ENCODE measurements around the gene BTBD16. TPM values are rescaled to one million over a fixed set of nuclear protein-coding genes. Genes with fewer than 3 reads are reported as not detected.

BTBD16 gene
- total RNA-seq, 3 donors from 2014 or later = 0.29 TPM; not detected in 2

DNA sequence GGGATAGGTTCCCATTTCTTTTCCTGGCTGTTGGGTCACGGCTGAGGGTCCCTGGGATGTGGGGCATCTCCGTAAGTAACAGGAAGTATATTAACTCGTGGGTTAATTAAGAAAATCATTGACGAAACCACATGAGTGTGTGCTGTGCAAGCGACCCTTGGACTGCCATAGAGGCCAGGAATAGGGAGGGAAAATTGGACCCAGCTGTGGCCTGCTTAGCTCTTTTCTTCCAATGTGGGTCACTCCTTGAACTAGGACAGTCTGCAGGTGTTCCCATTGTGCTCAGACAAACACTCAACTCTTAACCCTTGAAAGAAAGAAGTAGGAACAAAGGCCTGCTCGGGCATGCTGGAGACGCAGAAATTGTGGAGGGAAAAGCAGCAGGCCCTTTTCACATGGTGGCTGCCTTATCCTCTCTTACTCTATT lies 77.9 kb downstream of the BTBD16 start:
- DNase-seq (ENCODE audit: low spot score in 2 of 2) = no peak
- no peaks in the 10 kb centered on the region for H3K36me3 ChIP-seq
- H3K27ac ChIP-seq = no peak overlapping the region
- no peak overlapping the region for H3K4me3 ChIP-seq
- no peaks in the 10 kb centered on the region for H3K4me1 ChIP-seq
- TF ChIP-seq POLR2AphosphoS5 (IDR thresholded peaks at IDR 0.05) (no peak), CTCF (IDR thresholded peaks at IDR 0.05) (no peak), POLR2A (IDR thresholded peaks at IDR 0.05) (no peak)
- no peaks in the 10 kb centered on the region for H3K27me3 ChIP-seq
- H3K9me3 ChIP-seq = no peaks in the 10 kb centered on the region
- intact Hi-C loops (cut with DNase I; ENCODE audit: low total_unique reads) = no loop called here

GRCh38 chr10:122349758-122350369 lies 78.8 kb downstream of the BTBD16 start:
- no peak overlapping the region for H3K4me3 ChIP-seq
- H3K27me3 ChIP-seq = no peaks in the 10 kb centered on the region
- no peak for DNase-seq (ENCODE audit: low spot score in 2 of 2)
- TF ChIP-seq POLR2AphosphoS5 (IDR thresholded peaks at IDR 0.05) = no peak
- TF ChIP-seq POLR2A (IDR thresholded peaks at IDR 0.05) = no peak
- no peak for TF ChIP-seq CTCF (IDR thresholded peaks at IDR 0.05)
- intact Hi-C loops (cut with DNase I; ENCODE audit: low total_unique reads) = no loop called here
- H3K27ac ChIP-seq = no peak overlapping the region
- no peaks in the 10 kb centered on the region for H3K4me1 ChIP-seq
- no peaks in the 10 kb centered on the region for H3K9me3 ChIP-seq
- H3K36me3 ChIP-seq = no peaks in the 10 kb centered on the region

- DNase-seq (ENCODE audit: low spot score in 2 of 2) = no peak
- Histone ChIP-seq H3K4me3 (no peak overlapping the region), H3K27me3 (no peaks in the 10 kb centered on the region), H3K36me3 (no peaks in the 10 kb centered on the region), H3K4me1 (no peaks in the 10 kb centered on the region), H3K27ac (no peak overlapping the region), H3K9me3 (no peaks in the 10 kb centered on the region)
- no peak for TF ChIP-seq POLR2AphosphoS5 (IDR thresholded peaks at IDR 0.05)
- no peak for TF ChIP-seq CTCF (IDR thresholded peaks at IDR 0.05)
- TF ChIP-seq POLR2A (IDR thresholded peaks at IDR 0.05) = no peak
- intact Hi-C loops (cut with DNase I; ENCODE audit: low total_unique reads) = no loop called here
These were observed 79.8 kb downstream of the BTBD16 start for GRCh38 chr10:122350893-122351292.

DNA sequence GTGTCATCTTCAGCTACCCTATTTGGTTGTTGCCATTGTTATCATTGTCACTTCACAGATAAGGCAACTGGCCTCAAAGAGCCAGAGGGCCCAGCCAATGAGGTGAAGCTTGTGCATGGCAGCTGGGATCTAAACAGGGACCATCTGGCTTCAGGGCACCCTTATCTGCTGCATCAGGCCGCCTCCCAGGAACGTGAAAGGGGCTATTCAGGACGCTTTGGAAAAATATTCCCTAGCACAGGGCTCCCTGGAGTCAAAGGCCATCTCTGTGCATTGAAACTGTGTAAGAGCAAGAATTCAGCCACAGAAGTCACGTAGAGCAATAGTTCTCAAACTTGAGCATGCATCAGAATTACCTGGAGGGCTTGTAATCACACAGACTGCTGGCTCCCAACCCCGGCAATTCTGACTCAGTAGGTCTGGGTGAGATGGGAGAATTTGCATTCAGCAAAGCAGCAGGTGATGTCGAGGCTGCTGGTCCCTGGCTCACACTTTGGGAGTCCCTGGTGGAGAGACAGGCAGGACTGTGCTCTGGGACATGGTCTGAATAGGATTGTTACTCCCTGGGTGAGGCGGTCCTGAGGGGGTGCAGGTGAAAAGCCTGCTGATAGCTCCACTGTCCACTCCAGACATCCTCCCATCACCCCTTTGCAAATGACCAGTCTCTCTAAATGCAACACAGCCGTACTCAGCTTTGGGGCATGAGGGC lies 81.9 kb downstream of the BTBD16 start:
- Histone ChIP-seq H3K27me3 (no peaks in the 10 kb centered on the region), H3K9me3 (no peaks in the 10 kb centered on the region), H3K4me1 (no peaks in the 10 kb centered on the region), H3K4me3 (no peak overlapping the region), H3K27ac (no peak overlapping the region), H3K36me3 (no peaks in the 10 kb centered on the region)
- no peak for DNase-seq (ENCODE audit: low spot score in 2 of 2)
- intact Hi-C loops (cut with DNase I; ENCODE audit: low total_unique reads) = no loop called here
- TF ChIP-seq CTCF (IDR thresholded peaks at IDR 0.05) (no peak), POLR2A (IDR thresholded peaks at IDR 0.05) (no peak), POLR2AphosphoS5 (IDR thresholded peaks at IDR 0.05) (no peak)

DNA sequence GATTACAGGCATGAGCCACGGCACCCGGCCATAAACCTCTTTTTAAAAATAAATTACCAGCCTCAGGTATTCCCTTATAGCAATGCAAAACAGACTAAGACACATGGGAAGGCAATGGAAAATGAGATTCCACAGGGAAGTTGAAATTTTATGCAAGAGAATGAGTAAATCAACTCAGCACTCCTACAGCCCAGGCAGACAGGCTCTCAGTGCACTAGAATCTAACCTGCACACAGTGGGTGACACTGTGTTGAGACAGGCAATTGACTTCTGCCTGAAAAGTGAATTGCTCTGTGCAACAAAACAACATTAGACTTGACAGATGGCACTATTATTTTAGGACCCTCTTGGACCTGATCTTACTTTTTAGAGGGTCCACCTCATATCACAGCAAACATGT lies 83.3 kb downstream of the BTBD16 start:
- no peaks in the 10 kb centered on the region for H3K27me3 ChIP-seq
- H3K4me3 ChIP-seq = no peak overlapping the region
- DNase-seq (ENCODE audit: low spot score in 2 of 2) = no peak
- no peaks in the 10 kb centered on the region for H3K36me3 ChIP-seq
- peaks cover 0 to 9% of the 10 kb centered on the region in 2 donors for H3K9me3 ChIP-seq
- intact Hi-C loops (cut with DNase I; ENCODE audit: low total_unique reads) = no loop called here
- no peak overlapping the region for H3K27ac ChIP-seq
- H3K4me1 ChIP-seq = no peaks in the 10 kb centered on the region
- TF ChIP-seq POLR2A (IDR thresholded peaks at IDR 0.05) = no peak
- no peak for TF ChIP-seq POLR2AphosphoS5 (IDR thresholded peaks at IDR 0.05)

Measured in breast epithelium (tissue), 4 donors.